HepG2 (cell line): Measurements from ENCODE around the gene PTPA. TPM values are rescaled to one million over a fixed set of nuclear protein-coding genes. Genes with fewer than 3 reads are reported as not detected.
A peak's percentile ranks its signal among the peaks of the same experiment; 100 is the strongest.

Experiments
- KDM2A ChIP-seq: sonication (generic); formaldehyde crosslinking; IDR thresholded peaks from 2 replicates; pipeline ENCODE4 v1.4.0; 2020; ENCODE audit warnings: low read depth, missing genetic modification reagents, borderline replicate concordance
- NR2C2 ChIP-seq: sonication (generic); formaldehyde crosslinking; IDR thresholded peaks from 2 replicates; pipeline ENCODE4 v1.4.0; 2020; ENCODE audit warnings: missing genetic modification reagents, mild to moderate bottlenecking, moderate library complexity, borderline replicate concordance
- SNRNP70 ChIP-seq: fragments of 200-400 bp; formaldehyde crosslinking; IDR thresholded peaks from 2 replicates; pipeline ENCODE4 v1.6.1; 2017; ENCODE audit warnings: mild to moderate bottlenecking, low read depth, low read length, moderate library complexity
- THAP11 ChIP-seq: IDR thresholded peaks from 2 replicates; pipeline ENCODE4 v1.6.1; 2016; ENCODE audit warnings: missing biosample characterization, missing genetic modification reagents
- YEATS4 ChIP-seq: sonication (generic); formaldehyde crosslinking; IDR thresholded peaks from 2 replicates; pipeline ENCODE4 v1.4.0; 2020; ENCODE audit warnings: missing genetic modification reagents, borderline replicate concordance
- ZNF788 ChIP-seq: sonication (generic); formaldehyde crosslinking; IDR thresholded peaks from 2 replicates; pipeline ENCODE4 v1.5.0; 2020; ENCODE audit warnings: mild to moderate bottlenecking, missing genetic modification reagents, borderline replicate concordance
- polyA plus RNA-seq, 8 experiments: library from polyadenylated mRNA; depleted of rRNA in 3 of 8; stranded (reverse) in 7 of 8; unstranded in 1 of 8; fragments of >200 nt; fragmentation: Illumina TruSeq in 4 of 8; extraction: Trizol in 4 of 8; gene quantifications; 2 replicates each; pipeline versions ENCODE4 v1.2.1 to v1.2.3, GENCODE V29; 2011 to 2016; ENCODE audit warnings: low read depth in 4 of 8, missing spikeins in 1 of 8, mixed read lengths in 1 of 8; ENCODE audit not compliant: insufficient read depth in 1 of 8
- total RNA-seq, 5 experiments: library from RNA; depleted of rRNA; stranded (reverse); fragments of >200 nt; fragmentation: Illumina TruSeq; extraction: Trizol; gene quantifications; 2 replicates each; pipeline ENCODE4 v1.2.3, GENCODE V29; 2016; ENCODE audit warnings: low read depth in 1 of 5
- TF ChIP-seq, protein P1 (sequence below): sonication (generic); formaldehyde crosslinking; conservative IDR thresholded peaks from 2 replicates; pipeline ENCODE4 v1.8.0; 2022; ENCODE audit warnings: low read depth, missing genetic modification reagents
- TF ChIP-seq, protein P2 (sequence below): sonication (generic); formaldehyde crosslinking; IDR thresholded peaks from 2 replicates; pipeline ENCODE4 v1.4.0; 2020; ENCODE audit warnings: missing genetic modification reagents
- TF ChIP-seq, protein P3 (sequence below): sonication (generic); formaldehyde crosslinking; IDR thresholded peaks from 2 replicates; pipeline ENCODE4 v1.8.1; 2022; ENCODE audit warnings: mild to moderate bottlenecking, missing genetic modification reagents
- TF ChIP-seq, protein P4 (sequence below): sonication (generic); formaldehyde crosslinking; IDR thresholded peaks from 2 replicates; pipeline ENCODE4 v1.4.0; 2020; ENCODE audit warnings: missing genetic modification reagents, borderline replicate concordance

The PTPA gene
- total and polyA plus RNA-seq, 2 of the 13 experiments (the other 11 are each of a cell fraction or from before 2014, with no cell fraction given) = 79.3 to 105 TPM

DNA sequence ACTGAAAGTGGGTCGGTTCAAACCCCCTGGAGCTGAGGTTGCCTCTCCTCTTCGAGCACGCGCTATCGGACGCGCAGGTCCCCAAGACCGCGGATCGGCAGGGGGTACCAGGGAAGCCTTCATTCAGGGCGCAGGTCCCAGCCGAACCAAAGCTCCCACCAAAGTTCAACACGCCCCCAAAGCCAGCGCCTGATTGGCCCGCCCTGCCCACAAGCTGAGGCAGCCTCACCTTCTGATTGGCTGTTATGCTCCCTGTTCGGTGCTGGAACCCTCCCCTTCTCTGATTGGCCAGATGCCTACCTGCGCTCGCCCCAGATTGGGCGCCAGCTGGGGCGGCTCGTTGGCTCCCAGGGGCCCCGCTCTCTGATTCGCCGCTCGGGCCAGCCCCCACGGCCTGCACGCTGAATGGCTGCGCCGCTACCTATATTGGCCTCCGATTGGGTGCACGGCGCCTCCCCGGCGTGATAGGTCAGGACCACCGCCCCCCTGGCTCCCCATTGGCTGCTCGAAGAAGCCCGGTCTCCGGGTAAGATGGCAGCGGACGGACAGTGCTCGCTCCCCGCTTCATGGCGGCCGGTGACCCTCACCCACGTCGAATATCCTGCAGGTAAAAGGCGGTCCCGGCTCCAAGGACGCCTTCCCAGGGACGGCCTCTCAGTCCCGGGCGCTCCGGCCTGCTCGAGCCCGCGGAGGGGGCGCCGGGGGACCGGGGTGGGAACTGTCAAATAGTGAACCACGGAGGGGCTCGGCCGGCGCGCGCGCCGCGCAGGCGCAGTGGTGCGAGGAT is 30.4 kb upstream of the PTPA start, which contains the start of gene DOLPP1 (continued):
- TF ChIP-seq, protein P1, sequence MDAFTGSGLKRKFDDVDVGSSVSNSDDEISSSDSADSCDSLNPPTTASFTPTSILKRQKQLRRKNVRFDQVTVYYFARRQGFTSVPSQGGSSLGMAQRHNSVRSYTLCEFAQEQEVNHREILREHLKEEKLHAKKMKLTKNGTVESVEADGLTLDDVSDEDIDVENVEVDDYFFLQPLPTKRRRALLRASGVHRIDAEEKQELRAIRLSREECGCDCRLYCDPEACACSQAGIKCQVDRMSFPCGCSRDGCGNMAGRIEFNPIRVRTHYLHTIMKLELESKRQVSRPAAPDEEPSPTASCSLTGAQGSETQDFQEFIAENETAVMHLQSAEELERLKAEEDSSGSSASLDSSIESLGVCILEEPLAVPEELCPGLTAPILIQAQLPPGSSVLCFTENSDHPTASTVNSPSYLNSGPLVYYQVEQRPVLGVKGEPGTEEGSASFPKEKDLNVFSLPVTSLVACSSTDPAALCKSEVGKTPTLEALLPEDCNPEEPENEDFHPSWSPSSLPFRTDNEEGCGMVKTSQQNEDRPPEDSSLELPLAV (CRISPR knock-in tag) = no peak
- TF ChIP-seq THAP11 (CRISPR knock-in tag) (peak; percentile 73), YEATS4 (CRISPR knock-in tag) (0 out of 2 replicates have a peak, but pooled peaks have one; percentile 15), NR2C2 (CRISPR knock-in tag) (peak; percentile 51), ZNF788 (CRISPR knock-in tag) (peak; percentile 14; the same call in 1 of the 2 replicates), KDM2A (CRISPR knock-in tag) (peak; percentile 71; the same call in 1 of the 2 replicates), SNRNP70 (no peak)
- TF ChIP-seq, protein P2, sequence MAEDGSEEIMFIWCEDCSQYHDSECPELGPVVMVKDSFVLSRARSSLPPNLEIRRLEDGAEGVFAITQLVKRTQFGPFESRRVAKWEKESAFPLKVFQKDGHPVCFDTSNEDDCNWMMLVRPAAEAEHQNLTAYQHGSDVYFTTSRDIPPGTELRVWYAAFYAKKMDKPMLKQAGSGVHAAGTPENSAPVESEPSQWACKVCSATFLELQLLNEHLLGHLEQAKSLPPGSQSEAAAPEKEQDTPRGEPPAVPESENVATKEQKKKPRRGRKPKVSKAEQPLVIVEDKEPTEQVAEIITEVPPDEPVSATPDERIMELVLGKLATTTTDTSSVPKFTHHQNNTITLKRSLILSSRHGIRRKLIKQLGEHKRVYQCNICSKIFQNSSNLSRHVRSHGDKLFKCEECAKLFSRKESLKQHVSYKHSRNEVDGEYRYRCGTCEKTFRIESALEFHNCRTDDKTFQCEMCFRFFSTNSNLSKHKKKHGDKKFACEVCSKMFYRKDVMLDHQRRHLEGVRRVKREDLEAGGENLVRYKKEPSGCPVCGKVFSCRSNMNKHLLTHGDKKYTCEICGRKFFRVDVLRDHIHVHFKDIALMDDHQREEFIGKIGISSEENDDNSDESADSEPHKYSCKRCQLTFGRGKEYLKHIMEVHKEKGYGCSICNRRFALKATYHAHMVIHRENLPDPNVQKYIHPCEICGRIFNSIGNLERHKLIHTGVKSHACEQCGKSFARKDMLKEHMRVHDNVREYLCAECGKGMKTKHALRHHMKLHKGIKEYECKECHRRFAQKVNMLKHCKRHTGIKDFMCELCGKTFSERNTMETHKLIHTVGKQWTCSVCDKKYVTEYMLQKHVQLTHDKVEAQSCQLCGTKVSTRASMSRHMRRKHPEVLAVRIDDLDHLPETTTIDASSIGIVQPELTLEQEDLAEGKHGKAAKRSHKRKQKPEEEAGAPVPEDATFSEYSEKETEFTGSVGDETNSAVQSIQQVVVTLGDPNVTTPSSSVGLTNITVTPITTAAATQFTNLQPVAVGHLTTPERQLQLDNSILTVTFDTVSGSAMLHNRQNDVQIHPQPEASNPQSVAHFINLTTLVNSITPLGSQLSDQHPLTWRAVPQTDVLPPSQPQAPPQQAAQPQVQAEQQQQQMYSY (CRISPR knock-in tag) = no peak
- TF ChIP-seq, protein P3, sequence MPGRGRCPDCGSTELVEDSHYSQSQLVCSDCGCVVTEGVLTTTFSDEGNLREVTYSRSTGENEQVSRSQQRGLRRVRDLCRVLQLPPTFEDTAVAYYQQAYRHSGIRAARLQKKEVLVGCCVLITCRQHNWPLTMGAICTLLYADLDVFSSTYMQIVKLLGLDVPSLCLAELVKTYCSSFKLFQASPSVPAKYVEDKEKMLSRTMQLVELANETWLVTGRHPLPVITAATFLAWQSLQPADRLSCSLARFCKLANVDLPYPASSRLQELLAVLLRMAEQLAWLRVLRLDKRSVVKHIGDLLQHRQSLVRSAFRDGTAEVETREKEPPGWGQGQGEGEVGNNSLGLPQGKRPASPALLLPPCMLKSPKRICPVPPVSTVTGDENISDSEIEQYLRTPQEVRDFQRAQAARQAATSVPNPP (CRISPR knock-in tag) = 0 out of 2 replicates have a peak, but pooled peaks have one; percentile 27
- TF ChIP-seq, protein P4, sequence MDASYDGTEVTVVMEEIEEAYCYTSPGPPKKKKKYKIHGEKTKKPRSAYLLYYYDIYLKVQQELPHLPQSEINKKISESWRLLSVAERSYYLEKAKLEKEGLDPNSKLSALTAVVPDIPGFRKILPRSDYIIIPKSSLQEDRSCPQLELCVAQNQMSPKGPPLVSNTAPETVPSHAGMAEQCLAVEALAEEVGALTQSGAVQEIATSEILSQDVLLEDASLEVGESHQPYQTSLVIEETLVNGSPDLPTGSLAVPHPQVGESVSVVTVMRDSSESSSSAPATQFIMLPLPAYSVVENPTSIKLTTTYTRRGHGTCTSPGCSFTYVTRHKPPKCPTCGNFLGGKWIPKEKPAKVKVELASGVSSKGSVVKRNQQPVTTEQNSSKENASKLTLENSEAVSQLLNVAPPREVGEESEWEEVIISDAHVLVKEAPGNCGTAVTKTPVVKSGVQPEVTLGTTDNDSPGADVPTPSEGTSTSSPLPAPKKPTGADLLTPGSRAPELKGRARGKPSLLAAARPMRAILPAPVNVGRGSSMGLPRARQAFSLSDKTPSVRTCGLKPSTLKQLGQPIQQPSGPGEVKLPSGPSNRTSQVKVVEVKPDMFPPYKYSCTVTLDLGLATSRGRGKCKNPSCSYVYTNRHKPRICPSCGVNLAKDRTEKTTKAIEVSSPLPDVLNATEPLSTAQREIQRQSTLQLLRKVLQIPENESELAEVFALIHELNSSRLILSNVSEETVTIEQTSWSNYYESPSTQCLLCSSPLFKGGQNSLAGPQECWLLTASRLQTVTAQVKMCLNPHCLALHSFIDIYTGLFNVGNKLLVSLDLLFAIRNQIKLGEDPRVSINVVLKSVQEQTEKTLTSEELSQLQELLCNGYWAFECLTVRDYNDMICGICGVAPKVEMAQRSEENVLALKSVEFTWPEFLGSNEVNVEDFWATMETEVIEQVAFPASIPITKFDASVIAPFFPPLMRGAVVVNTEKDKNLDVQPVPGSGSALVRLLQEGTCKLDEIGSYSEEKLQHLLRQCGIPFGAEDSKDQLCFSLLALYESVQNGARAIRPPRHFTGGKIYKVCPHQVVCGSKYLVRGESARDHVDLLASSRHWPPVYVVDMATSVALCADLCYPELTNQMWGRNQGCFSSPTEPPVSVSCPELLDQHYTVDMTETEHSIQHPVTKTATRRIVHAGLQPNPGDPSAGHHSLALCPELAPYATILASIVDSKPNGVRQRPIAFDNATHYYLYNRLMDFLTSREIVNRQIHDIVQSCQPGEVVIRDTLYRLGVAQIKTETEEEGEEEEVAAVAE (CRISPR knock-in tag) = peak; percentile 46; the same call in 1 of the 2 replicates
